Placental epithelial cell (primary cell): ENCODE measurements around the gene POGLUT3. TPM values are rescaled to one million over a fixed set of nuclear protein-coding genes. Genes with fewer than 3 reads are reported as not detected.

Source experiments
- total RNA-seq: library from RNA; depleted of rRNA; stranded (reverse); fragments of >200 nt; gene quantifications from 2 replicates; pipeline ENCODE4 v1.2.3, GENCODE V29; 2012

The POGLUT3 gene, protein sequence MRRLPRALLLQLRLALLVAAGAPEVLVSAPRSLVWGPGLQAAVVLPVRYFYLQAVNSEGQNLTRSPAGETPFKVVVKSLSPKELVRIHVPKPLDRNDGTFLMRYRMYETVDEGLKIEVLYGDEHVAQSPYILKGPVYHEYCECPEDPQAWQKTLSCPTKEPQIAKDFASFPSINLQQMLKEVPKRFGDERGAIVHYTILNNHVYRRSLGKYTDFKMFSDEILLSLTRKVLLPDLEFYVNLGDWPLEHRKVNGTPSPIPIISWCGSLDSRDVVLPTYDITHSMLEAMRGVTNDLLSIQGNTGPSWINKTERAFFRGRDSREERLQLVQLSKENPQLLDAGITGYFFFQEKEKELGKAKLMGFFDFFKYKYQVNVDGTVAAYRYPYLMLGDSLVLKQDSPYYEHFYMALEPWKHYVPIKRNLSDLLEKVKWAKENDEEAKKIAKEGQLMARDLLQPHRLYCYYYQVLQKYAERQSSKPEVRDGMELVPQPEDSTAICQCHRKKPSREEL
- 37.2 and 42.8 TPM in 2 replicates for total RNA-seq

DNA sequence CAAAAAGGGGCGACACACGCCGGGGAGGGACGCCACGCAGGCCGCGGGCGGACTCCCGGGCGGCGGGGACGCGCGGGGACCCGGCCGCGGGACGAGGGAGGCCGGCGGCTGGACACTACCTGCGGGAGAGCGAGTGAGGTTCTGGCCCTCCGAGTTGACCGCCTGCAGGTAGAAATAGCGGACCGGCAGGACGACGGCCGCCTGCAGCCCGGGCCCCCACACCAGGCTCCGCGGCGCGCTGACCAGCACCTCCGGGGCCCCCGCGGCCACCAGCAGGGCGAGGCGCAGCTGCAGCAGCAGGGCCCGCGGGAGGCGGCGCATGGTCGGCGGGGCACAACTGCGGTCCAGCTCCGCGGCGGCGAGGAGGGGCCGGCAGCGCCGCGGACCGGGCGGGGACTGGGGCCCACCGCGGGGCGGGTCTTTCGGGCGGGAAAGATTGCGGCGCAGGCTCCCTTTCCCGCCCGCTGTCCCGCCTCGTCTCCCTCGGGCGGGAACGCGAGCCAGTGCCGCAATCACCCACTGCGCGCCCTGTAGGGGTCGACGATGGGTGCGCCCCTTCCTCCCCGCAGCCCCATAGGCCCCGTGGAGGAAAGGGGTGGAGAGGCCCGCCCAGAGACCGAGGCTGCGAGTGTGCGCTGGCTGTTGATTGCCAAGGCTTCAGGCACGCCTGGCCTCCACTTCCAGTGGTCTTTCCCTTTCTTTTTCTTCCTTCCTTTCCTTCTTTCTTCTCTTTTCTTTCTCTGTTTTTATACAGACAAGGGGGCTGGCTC, at the start of gene POGLUT3:
Gene POGLUT3 (minus strand): TSS at position 339 of the 770 bp plus-strand sequence. CDS start 18 bp downstream, at position 321.

DNA sequence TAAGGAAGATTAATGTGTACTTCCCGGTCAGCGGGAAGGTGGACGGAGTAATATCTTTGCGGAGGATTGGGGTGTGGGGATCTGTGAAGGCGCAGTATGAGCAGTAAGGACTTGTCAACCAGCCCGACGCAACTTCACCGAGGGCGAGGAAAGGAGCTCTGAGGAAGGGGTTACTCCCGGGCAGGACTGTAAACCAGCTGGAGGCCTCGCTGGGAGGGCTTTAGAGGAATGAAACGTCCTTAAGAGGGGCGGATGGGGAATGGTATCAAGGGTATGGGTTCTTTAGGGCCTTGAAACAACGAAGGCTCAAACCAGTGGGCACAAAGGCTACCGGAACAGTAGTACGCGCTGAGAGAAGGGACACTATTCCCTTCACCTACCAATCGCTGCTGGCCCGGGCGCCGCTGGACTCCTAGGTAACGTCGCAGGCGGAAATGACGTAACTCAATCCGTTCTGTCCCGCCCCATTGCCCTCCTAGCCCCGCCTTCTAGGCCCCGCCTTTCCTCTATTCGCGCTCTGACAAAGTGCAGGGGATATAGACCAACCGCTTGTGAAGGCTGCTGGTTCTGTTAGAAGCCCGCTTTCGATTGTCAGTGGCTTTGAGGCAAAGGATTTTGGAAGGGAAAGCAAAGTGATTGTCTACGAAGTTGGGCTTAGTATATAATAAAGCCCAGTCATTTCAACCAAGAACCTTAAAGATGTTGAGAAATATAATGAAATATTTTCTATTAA, 30.9 kb downstream of the POGLUT3 start, which contains the start of gene C11orf65:
Gene C11orf65 (minus strand): TSS at position 439 of the 733 bp plus-strand sequence. CDS start 5,970 bp downstream, outside the sequence.

Other genes with a start within 250 kb of the POGLUT3 start
- 1.2 and 1.6 TPM in 2 replicates for gene C11orf65, start 30.9 kb downstream of the POGLUT3 start, total RNA-seq
- 11.4 and 29.8 TPM in 2 replicates for gene EXPH5, start 95.4 kb upstream of the POGLUT3 start, total RNA-seq
- 10.2 and 12.6 TPM in 2 replicates for gene DDX10, start 166.7 kb upstream of the POGLUT3 start, total RNA-seq